IMR-90 (cell line): ENCODE data around the gene GLRX2. TPM values are rescaled to one million over a fixed set of nuclear protein-coding genes. Genes with fewer than 3 reads are reported as not detected.

Source experiments
- ATAC-seq: fragments of 200-7000 bp; cut with Tn5 transposase; 2 replicates; pipeline ENCODE4 v1.9.1; 2020; ENCODE audit warnings: low read depth, mild to moderate bottlenecking, moderate library complexity
- BruUV-seq: library from RNA; stranded (reverse); fragments of 400-500 nt; replicated peaks from 2 replicates; lab custom pipeline; 2021; lab: Mats Ljungman, UMichigan
- CTCF ChIA-PET: fragments of 300-600 bp; formaldehyde crosslinking; extraction: SDS; loops from one replicate; lab custom pipeline; 2021; ENCODE audit warnings: antibody characterized with exemption; lab: Yijun Ruan, JAX
- POLR2A ChIA-PET: fragments of 300-600 bp; sonication (Branson Sonifier 250); formaldehyde crosslinking; loops from one replicate; lab custom pipeline; 2022; ENCODE audit warnings: antibody characterized with exemption; ENCODE audit not compliant: unreplicated experiment; lab: Charles Lee
- DNase-seq: peaks from one replicate; pipeline ENCODE4 v3.0.0; 2013
- H2AFZ ChIP-seq: replicated peaks from 2 replicates; pipeline ENCODE3; 2013; ENCODE audit warnings: low read length, mild to moderate bottlenecking; ENCODE audit not compliant: poor library complexity
- H2AK5ac ChIP-seq: 2 replicates; pipeline ENCODE4 v1.6.1; 2013; ENCODE audit warnings: low read depth, low read length, inconsistent platforms
- H2AK9ac ChIP-seq: replicated peaks from 2 replicates; pipeline ENCODE3; 2013; ENCODE audit warnings: mild to moderate bottlenecking, low read depth, low read length, moderate library complexity; ENCODE audit not compliant: poor library complexity
- H2BK120ac ChIP-seq: 2 replicates; pipeline ENCODE4 v1.6.1; 2013; ENCODE audit warnings: low read depth, low read length, inconsistent platforms
- H2BK15ac ChIP-seq: 3 replicates; pipeline ENCODE4 v1.6.1; 2013; ENCODE audit warnings: low read depth, low read length, inconsistent platforms
- H2BK20ac ChIP-seq: 2 replicates; pipeline ENCODE4 v1.6.1; 2013; ENCODE audit warnings: low read depth, mild to moderate bottlenecking, inconsistent platforms, low read length, moderate library complexity
- H2BK5ac ChIP-seq: 2 replicates; pipeline ENCODE4 v1.6.1; 2013; ENCODE audit warnings: mild to moderate bottlenecking, low read depth, low read length, inconsistent platforms; ENCODE audit not compliant: poor library complexity, severe bottlenecking
- H3K14ac ChIP-seq: replicated peaks from 2 replicates; pipeline ENCODE4 v1.6.1; 2013; ENCODE audit warnings: low read depth, low read length, inconsistent platforms
- H3K18ac ChIP-seq: 2 replicates; pipeline ENCODE4 v1.6.1; 2013; ENCODE audit warnings: low read depth, low read length, control low read depth
- H3K23ac ChIP-seq: 2 replicates; pipeline ENCODE4 v1.6.1; 2013; ENCODE audit warnings: low read depth, low read length, inconsistent platforms
- H3K27ac ChIP-seq: 2 replicates; pipeline ENCODE4 v1.5.1; 2013; ENCODE audit warnings: mild to moderate bottlenecking, control low read depth, low read length; ENCODE audit not compliant: insufficient read depth
- H3K27me3 ChIP-seq: 2 replicates; pipeline ENCODE4 v1.6.1; 2013; ENCODE audit warnings: low read length; ENCODE audit not compliant: control insufficient read depth, insufficient read depth
- H3K36me3 ChIP-seq: 2 replicates; pipeline ENCODE4 v1.6.1; 2013; ENCODE audit warnings: low read length, mixed read lengths; ENCODE audit not compliant: control insufficient read depth, insufficient read depth
- H3K4ac ChIP-seq: 2 replicates; pipeline ENCODE4 v1.6.1; 2013; ENCODE audit warnings: low read depth, low read length, inconsistent platforms
- H3K4me1 ChIP-seq: 2 replicates; pipeline ENCODE4 v1.6.1; 2013; ENCODE audit warnings: low read length, mixed read lengths; ENCODE audit not compliant: control insufficient read depth, insufficient read depth
- H3K4me2 ChIP-seq: 2 replicates; pipeline ENCODE4 v1.6.1; 2013; ENCODE audit warnings: low read depth, mild to moderate bottlenecking, control low read depth, low read length, moderate library complexity
- H3K4me3 ChIP-seq: 2 replicates; pipeline ENCODE4 v1.5.1; 2013; ENCODE audit warnings: low read depth, mild to moderate bottlenecking, control low read depth, low read length, moderate library complexity; ENCODE audit not compliant: insufficient read depth
- H3K56ac ChIP-seq: 2 replicates; pipeline ENCODE4 v1.6.1; 2013; ENCODE audit warnings: low read length, inconsistent platforms; ENCODE audit not compliant: insufficient read depth; ENCODE audit errors: extremely low read depth
- H3K79me1 ChIP-seq, 2 experiments: 2 replicates each; pipeline ENCODE4 v1.6.1; 2013; ENCODE audit warnings: low read length in 2 of 2, inconsistent platforms in 1 of 2, low read depth in 1 of 2
- H3K9ac ChIP-seq: 2 replicates; pipeline ENCODE4 v1.6.1; 2013; ENCODE audit warnings: low read depth, low read length, control low read depth
- H3K9me1 ChIP-seq: 2 replicates; pipeline ENCODE4 v1.6.1; 2013; ENCODE audit warnings: low read length, inconsistent platforms; ENCODE audit not compliant: insufficient read depth
- H3K9me3 ChIP-seq: 2 replicates; pipeline ENCODE4 v1.6.1; 2013; ENCODE audit warnings: low read length; ENCODE audit not compliant: control insufficient read depth, insufficient read depth
- H4K20me1 ChIP-seq: 2 replicates; pipeline ENCODE4 v1.6.1; 2013; ENCODE audit warnings: low read length, inconsistent platforms; ENCODE audit not compliant: insufficient read depth
- H4K5ac ChIP-seq: 2 replicates; pipeline ENCODE4 v1.6.1; 2013; ENCODE audit warnings: mild to moderate bottlenecking, low read depth, low read length, control low read depth
- H4K8ac ChIP-seq, 2 experiments: 2 replicates each; pipeline ENCODE4 v1.6.1; 2013; ENCODE audit warnings: low read depth in 2 of 2, low read length in 2 of 2, control low read depth in 1 of 2, inconsistent platforms in 1 of 2
- H4K91ac ChIP-seq: 2 replicates; pipeline ENCODE4 v1.6.1; 2013; ENCODE audit warnings: low read depth, low read length, inconsistent platforms; ENCODE audit not compliant: insufficient read depth
- BHLHE40 ChIP-seq: fragments of 150-350 bp; IDR thresholded peaks from 2 replicates; pipeline ENCODE4 v1.6.1; 2016; ENCODE audit warnings: mild to moderate bottlenecking, low read depth, low read length
- CEBPB ChIP-seq: IDR thresholded peaks from 2 replicates; pipeline ENCODE4 v1.6.1; 2012; ENCODE audit warnings: low read depth, low read length, improper control_type of control experiment
- CTCF ChIP-seq: conservative IDR thresholded peaks from 2 replicates; pipeline ENCODE4 v1.5.1; 2012; ENCODE audit warnings: mild to moderate bottlenecking, low read depth, low read length, improper control_type of control experiment
- ELK1 ChIP-seq: fragments of 150-350 bp; IDR thresholded peaks from 2 replicates; pipeline ENCODE4 v1.6.1; 2016; ENCODE audit warnings: low read depth, mild to moderate bottlenecking, low read length, moderate library complexity, borderline replicate concordance
- FOS ChIP-seq: fragments of 150-350 bp; IDR thresholded peaks from 2 replicates; pipeline ENCODE4 v1.6.1; 2016; ENCODE audit warnings: low read depth, low read length
- MAFK ChIP-seq: IDR thresholded peaks from 2 replicates; pipeline ENCODE4 v1.6.1; 2012; ENCODE audit warnings: low read depth, low read length, improper control_type of control experiment
- MAZ ChIP-seq: IDR thresholded peaks from 2 replicates; pipeline ENCODE4 v1.6.1; 2012; ENCODE audit warnings: low read depth, mild to moderate bottlenecking, low read length, improper control_type of control experiment, moderate library complexity, borderline replicate concordance
- MXI1 ChIP-seq: IDR thresholded peaks from 2 replicates; pipeline ENCODE4 v1.6.1; 2012; ENCODE audit warnings: low read depth, mild to moderate bottlenecking, low read length, moderate library complexity, borderline replicate concordance
- RFX5 ChIP-seq: IDR thresholded peaks from 2 replicates; pipeline ENCODE4 v1.8.0; 2012; ENCODE audit warnings: low read depth, mild to moderate bottlenecking, low read length, moderate library complexity
- WGBS, 2 experiments: methylation state at CpG; one replicate each; pipeline versions ENCODE4 v1.1.5 to v1.1.7; 2013; ENCODE audit warnings: missing lambda C conversion rate in 2 of 2; ENCODE audit not compliant: insufficient read length in 1 of 2; ENCODE audit errors: extremely low coverage in 2 of 2; 5-methylcytosine and 5-hydroxymethylcytosine counted together
- dilution Hi-C: fragments of 300-500 bp; cut with HindIII; formaldehyde crosslinking; loops from one replicate; pipeline ENCODE4 v1.14.3; 2018; ENCODE audit warnings: low sequenced_read_pairs; ENCODE audit not compliant: unreplicated experiment
- in situ Hi-C: fragments of 300-500 bp; cut with MboI; formaldehyde crosslinking; loops from 3 replicates; pipeline ENCODE4 v1.14.3; 2019; ENCODE audit warnings: low sequenced_read_pairs, inconsistent platforms, mixed read lengths
- intact Hi-C: fragments of 100-400 bp; cut with micrococcal nuclease; formaldehyde crosslinking; loops from 2 replicates; pipeline ENCODE4 v1.10.0; 2022
- polyA plus RNA-seq, 3 experiments: library from polyadenylated mRNA; depleted of rRNA; stranded (reverse); fragments of >200 nt; gene quantifications; 2 replicates each; pipeline ENCODE4 v1.2.3, GENCODE V29; 2012; ENCODE audit warnings: low replicate concordance in 1 of 3
- total RNA-seq: library from RNA; depleted of rRNA; stranded (reverse); fragments of >200 nt; gene quantifications from 2 replicates; pipeline ENCODE4 v1.2.3, GENCODE V29; 2012

Gene GLRX2
- total and polyA plus RNA-seq, 2 of the 4 experiments (the other 2 are of a cell fraction) = 2.0 to 15.9 TPM

- Histone ChIP-seq H2AFZ (peak overlapping the region; percentile 96), H3K4me3 (peak overlapping the region; percentile 82), H3K27me3 (no peaks in the 10 kb centered on the region), H3K4me2 (peak overlapping the region; percentile 83), H4K8ac (peak overlapping the region; percentile 48 to 67; a peak in 2 of 4 replicates), H3K9ac (peak overlapping the region; percentile 98), H3K36me3 (no peaks in the 10 kb centered on the region), H2BK15ac (no peak overlapping the region), H2AK9ac (peak overlapping the region; percentile 63), H3K4ac (peak overlapping the region; percentile 89), H4K91ac (no peak overlapping the region), H2BK20ac (no peak overlapping the region), H3K18ac (0 out of 2 replicates have a peak overlapping the region, but pooled peaks have one; percentile 49), H3K9me1 (peaks cover 8% of the 10 kb centered on the region), H2AK5ac (no peak overlapping the region), H3K79me1 (peaks cover 5 to 39% of the 10 kb centered on the region in 2 experiments; a peak in 2 of 4 replicates), H3K27ac (peak overlapping the region; percentile 95), H4K5ac (no peak overlapping the region), H3K23ac (peak overlapping the region; percentile 66; the same call in 1 of the 2 replicates), H4K20me1 (peaks cover 15% of the 10 kb centered on the region; the same call in 1 of the 2 replicates), H3K4me1 (peaks cover 2% of the 10 kb centered on the region; the same call in 1 of the 2 replicates), H3K9me3 (no peaks in the 10 kb centered on the region), H2BK5ac (peak overlapping the region; percentile 84), H3K14ac (peak overlapping the region; percentile 87), H3K56ac (peak overlapping the region; percentile 64; the same call in 1 of the 2 replicates), H2BK120ac (no peak overlapping the region)
- no CpG with 5 or more reads among the region's 9 CpGs for WGBS, 2 experiments
- CTCF ChIA-PET = no interaction called here
- no peak for DNase-seq
- in situ Hi-C loops (no loop called here), intact Hi-C loops (no loop called here), dilution Hi-C loops (no loop called here)
- POLR2A ChIA-PET = no interaction called here
- ATAC-seq = no peak
- BruUV-seq = no TSS peak
- TF ChIP-seq FOS (no peak), MXI1 (no peak), MAFK (no peak), CTCF (no peak), ELK1 (no peak), BHLHE40 (no peak), MAZ (no peak), RFX5 (no peak), CEBPB (no peak)
Measured at GRCh38 chr1:193060115-193060403, 45.2 kb downstream of the GLRX2 start.
